Stomach (tissue), 9 donors: ENCODE measurements around the gene ITGAD. TPM values are rescaled to one million over a fixed set of nuclear protein-coding genes. Genes with fewer than 3 reads are reported as not detected.

Experiments used
- DNase-seq, 2 donors: peaks; one replicate each; pipeline versions ENCODE4 v3.0.0 to v3.0.0-alpha.2; 2013 to 2019
- H3K27ac ChIP-seq, 5 donors: fragments of 200-600 bp in 4 of 5; sonication (generic) in 4 of 5; one replicate each; pipeline ENCODE4 v1.5.1; 2013 to 2019; ENCODE audit warnings: mild to moderate bottlenecking in 1 of 5, moderate library complexity in 1 of 5
- H3K27me3 ChIP-seq, 3 donors: fragments of 200-600 bp; sonication (generic); one replicate each; pipeline ENCODE4 v1.5.1; 2017 to 2019; ENCODE audit warnings: mixed run types in 1 of 3
- H3K36me3 ChIP-seq, 4 donors: fragments of 200-600 bp; sonication (generic); 1 replicate in 3 of 4; 2 replicates in 1 of 4; pipeline ENCODE4 v1.5.1; 2016 to 2019
- H3K4me1 ChIP-seq, 4 donors: fragments of 200-600 bp; sonication (generic); one replicate each; pipeline ENCODE4 v1.5.1; 2016 to 2019
- H3K4me3 ChIP-seq, 4 donors: fragments of 200-600 bp; sonication (generic) in 3 of 4; one replicate each; pipeline ENCODE4 v1.5.1; 2016 to 2019; ENCODE audit warnings: mild to moderate bottlenecking in 1 of 4
- H3K9me3 ChIP-seq, 4 donors: fragments of 200-600 bp; sonication (generic); one replicate each; pipeline ENCODE4 v1.5.1; 2016 to 2019
- EP300 ChIP-seq: sonication (generic); formaldehyde crosslinking; IDR thresholded peaks from one replicate; pipeline ENCODE4 v1.6.1; 2017; ENCODE audit warnings: antibody characterized with exemption
- POLR2A ChIP-seq, 4 donors: fragments of 450-650 bp; IDR thresholded peaks; one replicate each; pipeline ENCODE4 v1.6.1; 2016; ENCODE audit warnings: antibody characterized with exemption in 4 of 4, control low read depth in 2 of 4, mild to moderate bottlenecking in 1 of 4, moderate library complexity in 1 of 4
- POLR2AphosphoS5 ChIP-seq, 3 donors: sonication (generic); formaldehyde crosslinking; IDR thresholded peaks; one replicate each; pipeline ENCODE4 v1.6.1; 2016; ENCODE audit warnings: antibody characterized with exemption in 3 of 3
- WGBS, 5 donors: extraction: QIAGEN DNeasy Blood & Tissue Kit in 3 of 5; methylation state at CpG; one replicate each; pipeline versions ENCODE4 v1.1.5 to v1.1.7; 2013 to 2018; 5-methylcytosine and 5-hydroxymethylcytosine counted together
- intact Hi-C: fragments of 100-400 bp; cut with DNase I; formaldehyde crosslinking; loops from one replicate; pipeline ENCODE4 v1.15.1; 2023; ENCODE audit warnings: low total_unique reads
- polyA plus RNA-seq, 3 donors: library from polyadenylated mRNA; stranded (reverse); fragments of 200-250 nt; gene quantifications; one replicate each; pipeline ENCODE4 v1.2.3, GENCODE V29; 2013
- total RNA-seq, 5 donors: library from RNA; depleted of rRNA; stranded (reverse); fragments of >200 nt; gene quantifications; one replicate each; pipeline versions ENCODE4 v1.1.0 to v1.2.3, GENCODE V29; 2014 to 2016
- TF ChIP-seq, protein P1 (sequence below), 7 experiments: fragments of 450-650 bp in 4 of 7; fragments of 200-600 bp in 3 of 7; sonication (generic) in 3 of 7; IDR thresholded peaks; one replicate each; pipeline ENCODE4 v1.5.1; 2016 to 2019; ENCODE audit warnings: antibody characterized with exemption in 7 of 7, control low read depth in 2 of 7, mild to moderate bottlenecking in 1 of 7
- donor health status: healthy with polysubstance abuse.
- donor health status: Bipolar disorder and iron deficiency.
- donor health status: healthy.

ITGAD gene
- total and polyA plus RNA-seq, 8 donors: 0.29 to 0.37 TPM; not detected in 6

DNA sequence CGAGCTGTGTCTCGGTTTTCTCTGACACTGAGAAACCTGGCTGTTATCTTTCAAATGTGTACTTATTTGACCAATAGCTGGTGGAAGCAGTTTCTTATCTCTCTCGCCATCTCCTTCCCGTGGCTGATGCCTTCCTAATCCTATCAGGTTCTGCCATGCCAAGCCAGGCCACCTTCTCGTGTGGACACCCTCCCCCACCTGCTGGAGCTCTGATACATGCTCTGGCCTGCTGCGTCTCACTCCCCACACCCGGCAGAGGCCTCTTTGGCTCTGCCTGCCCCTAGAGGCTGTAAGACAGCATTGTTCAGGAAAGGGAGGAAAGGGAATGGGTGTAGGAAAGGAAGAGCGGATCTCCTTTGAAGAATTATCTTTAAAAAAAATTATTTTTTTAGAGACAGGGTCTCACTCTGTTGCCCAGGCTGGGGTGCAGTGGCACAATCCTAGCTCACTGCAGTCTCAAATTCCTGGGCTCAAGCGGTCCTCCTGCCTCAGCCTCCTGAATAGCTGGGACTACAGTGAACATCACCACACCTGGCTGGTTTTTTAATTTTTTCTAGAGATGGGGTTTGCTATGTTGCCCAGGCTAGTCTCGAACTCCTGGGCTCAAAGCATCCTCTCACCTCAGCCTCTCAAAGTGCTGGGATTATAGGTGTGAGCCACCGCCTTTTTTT lies 58.7 kb downstream of the ITGAD start:
- Histone ChIP-seq H3K27me3 (no peaks in the 10 kb centered on the region), H3K4me3 (no peak overlapping the region), H3K9me3 (no peaks in the 10 kb centered on the region), H3K27ac (peak overlapping the region in 4 of 5 donors; percentile 61 to 74 (median 66)), H3K36me3 (no peaks in the 10 kb centered on the region), H3K4me1 (peaks cover 44 to 57% (median 52%) of the 10 kb centered on the region in 4 donors)
- 34 to 41% (median 39%) methylated on average over 11 of the region's 11 CpGs for WGBS, 5 donors
- TF ChIP-seq, protein P1, sequence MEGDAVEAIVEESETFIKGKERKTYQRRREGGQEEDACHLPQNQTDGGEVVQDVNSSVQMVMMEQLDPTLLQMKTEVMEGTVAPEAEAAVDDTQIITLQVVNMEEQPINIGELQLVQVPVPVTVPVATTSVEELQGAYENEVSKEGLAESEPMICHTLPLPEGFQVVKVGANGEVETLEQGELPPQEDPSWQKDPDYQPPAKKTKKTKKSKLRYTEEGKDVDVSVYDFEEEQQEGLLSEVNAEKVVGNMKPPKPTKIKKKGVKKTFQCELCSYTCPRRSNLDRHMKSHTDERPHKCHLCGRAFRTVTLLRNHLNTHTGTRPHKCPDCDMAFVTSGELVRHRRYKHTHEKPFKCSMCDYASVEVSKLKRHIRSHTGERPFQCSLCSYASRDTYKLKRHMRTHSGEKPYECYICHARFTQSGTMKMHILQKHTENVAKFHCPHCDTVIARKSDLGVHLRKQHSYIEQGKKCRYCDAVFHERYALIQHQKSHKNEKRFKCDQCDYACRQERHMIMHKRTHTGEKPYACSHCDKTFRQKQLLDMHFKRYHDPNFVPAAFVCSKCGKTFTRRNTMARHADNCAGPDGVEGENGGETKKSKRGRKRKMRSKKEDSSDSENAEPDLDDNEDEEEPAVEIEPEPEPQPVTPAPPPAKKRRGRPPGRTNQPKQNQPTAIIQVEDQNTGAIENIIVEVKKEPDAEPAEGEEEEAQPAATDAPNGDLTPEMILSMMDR (IDR thresholded peaks at IDR 0.05): peak in 5 of 7 experiments; percentile 24 to 36 (median 32)
- TF ChIP-seq EP300 (no peak), POLR2A (IDR thresholded peaks at IDR 0.05) (no peak), POLR2AphosphoS5 (IDR thresholded peaks at IDR 0.05) (peak in 1 of 3 donors; percentile 5)
- peak; percentile 56 to 87 for DNase-seq
- intact Hi-C loops: loop anchor here (10.0 kb wide), 1 partner anchor 267 kb away; the partner anchor contains the start of gene FUS

DNA sequence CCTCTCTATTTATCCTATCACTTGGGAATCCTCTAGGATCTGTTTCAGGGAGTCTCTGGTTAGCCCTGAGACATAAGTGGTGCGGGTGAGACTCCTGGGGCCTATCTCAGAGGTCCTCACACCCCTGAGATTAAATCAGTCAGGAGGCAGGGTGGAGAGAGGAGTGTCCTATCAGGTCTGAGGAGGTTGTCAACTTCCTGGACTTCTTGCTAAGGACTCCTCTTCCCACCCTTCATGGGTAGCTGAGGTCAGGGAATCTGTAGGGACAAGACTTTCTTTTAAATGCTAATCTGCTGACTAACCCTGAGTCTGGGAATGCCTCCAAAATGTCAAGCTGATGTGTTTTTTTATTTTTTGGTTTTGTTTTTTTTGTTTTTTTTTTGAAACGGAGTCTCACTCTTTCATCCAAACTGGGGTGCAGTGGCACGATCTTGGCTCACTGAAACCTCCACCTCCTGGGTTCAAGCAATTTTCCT lies 59.5 kb downstream of the ITGAD start:
- intact Hi-C loops: loop anchor here (10.0 kb wide), 1 partner anchor 268 kb away; the partner anchor contains the start of gene FUS
- TF ChIP-seq, protein P1 (IDR thresholded peaks at IDR 0.05): no peak
- no peak for TF ChIP-seq POLR2A (IDR thresholded peaks at IDR 0.05)
- no peak for TF ChIP-seq POLR2AphosphoS5 (IDR thresholded peaks at IDR 0.05)
- no peak for TF ChIP-seq EP300
- H3K27me3 ChIP-seq: no peaks in the 10 kb centered on the region
- no peaks in the 10 kb centered on the region for H3K36me3 ChIP-seq
- H3K4me1 ChIP-seq: peaks cover 53 to 65% (median 61%) of the 10 kb centered on the region in 4 donors
- no peaks in the 10 kb centered on the region for H3K9me3 ChIP-seq
- peak in 1 of 2 donors; percentile 54 for DNase-seq
- H3K4me3 ChIP-seq: no peak overlapping the region
- WGBS, 5 donors: 41 to 63% (median 55%) methylated on average over 3 of the region's 3 CpGs
- H3K27ac ChIP-seq: peak overlapping the region in 4 of 5 donors; percentile 61 to 74 (median 66)

- TF ChIP-seq, protein P1 (IDR thresholded peaks at IDR 0.05): no peak
- TF ChIP-seq POLR2A (IDR thresholded peaks at IDR 0.05): no peak
- TF ChIP-seq POLR2AphosphoS5 (IDR thresholded peaks at IDR 0.05): no peak
- no peak for TF ChIP-seq EP300
- Histone ChIP-seq H3K36me3 (no peaks in the 10 kb centered on the region), H3K9me3 (no peaks in the 10 kb centered on the region), H3K27ac (peak overlapping the region in 4 of 5 donors; percentile 60 to 74 (median 66)), H3K27me3 (no peaks in the 10 kb centered on the region), H3K4me1 (peaks cover 61 to 73% (median 67%) of the 10 kb centered on the region in 4 donors), H3K4me3 (no peak overlapping the region)
- peak in 1 of 2 donors; percentile 60 for DNase-seq
- intact Hi-C loops: loop anchor here (10.0 kb wide), 1 partner anchor 269 kb away; the partner anchor contains the start of gene FUS
- 53 to 67% (median 59%) methylated on average over 18 to 20 of the region's 20 CpGs for WGBS, 5 donors
Measured at GRCh38 chr16:31453255-31454204, 60.4 kb downstream of the ITGAD start.
